Measurements from ENCODE around the gene ANK2. TPM values are rescaled to one million over a fixed set of nuclear protein-coding genes. Genes with fewer than 3 reads are reported as not detected.
A peak's percentile ranks its signal among the peaks of the same experiment; 100 is the strongest.

ANK2 gene
- total and polyA plus RNA-seq, 2 experiments from 2014 or later = 10.9 to 25.9 TPM

DNA sequence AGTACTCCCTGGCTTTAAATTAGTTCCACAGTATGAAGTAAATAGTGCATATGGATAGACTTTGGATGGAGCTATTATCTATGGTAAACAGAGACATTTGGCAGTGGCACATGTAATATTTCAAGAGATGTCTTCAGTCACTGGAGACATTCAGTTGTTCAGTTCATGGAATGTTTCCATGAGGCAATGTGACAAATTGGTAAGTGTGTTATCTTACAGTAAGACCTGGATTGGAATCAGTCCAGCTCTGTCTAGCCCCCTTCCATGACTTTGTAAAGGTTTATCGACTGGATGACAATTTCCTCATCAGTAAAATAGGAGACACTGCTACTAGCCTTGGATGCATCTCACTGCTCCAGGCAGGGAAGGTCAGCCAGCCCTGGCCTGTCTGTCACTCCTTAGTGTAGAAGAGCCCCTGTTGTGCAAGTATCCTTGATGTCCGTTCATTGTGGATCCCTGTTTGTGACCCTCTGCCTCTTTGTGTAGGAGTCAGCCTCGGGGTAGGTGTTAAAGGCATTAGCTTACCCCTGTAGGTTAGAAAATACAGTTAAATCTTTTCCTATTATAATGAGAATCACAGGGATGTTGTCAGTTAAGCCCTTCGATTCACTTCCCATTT lies 335.9 kb downstream of the ANK2 start:
- Histone ChIP-seq H3K4me2 (ENCODE audit: unreplicated experiment) (peak overlapping the region; percentile 80), H3K27me3 (replicated peaks; ENCODE audit: insufficient read depth) (no peaks in the 10 kb centered on the region), H2AFZ (peak overlapping the region; percentile 32; the same call in 1 of the 2 replicates), H3K27ac (peak overlapping the region; percentile 84), H4K20me1 (ENCODE audit: insufficient read depth) (no peaks in the 10 kb centered on the region), H3F3A (ENCODE audit: insufficient read depth) (peaks cover 38% of the 10 kb centered on the region), H3K4me1 (ENCODE audit: insufficient read depth) (peaks cover 38% of the 10 kb centered on the region), H3K4me3 (no peak overlapping the region), H3K9ac (peak overlapping the region; percentile 45; the same call in 1 of the 2 replicates), H3K9me3 (ENCODE audit: low read depth) (no peaks in the 10 kb centered on the region), H3K36me3 (ENCODE audit: low read depth) (no peaks in the 10 kb centered on the region), H3K9me2 (ENCODE audit: insufficient read depth) (no peaks in the 10 kb centered on the region), H3K79me2 (ENCODE audit: insufficient read depth) (no peaks in the 10 kb centered on the region)
- TF ChIP-seq EZH2 (IDR thresholded peaks at IDR 0.05; ENCODE audit: insufficient read depth, poor library complexity, severe bottlenecking) = no peak
- no peak for TF ChIP-seq EZH2phosphoT487 (IDR thresholded peaks at IDR 0.05; ENCODE audit: insufficient read depth, low read depth)
- in situ Hi-C loops (cut with MboI) = loop anchor here (25.0 kb wide), 1 partner anchor 377 kb away; the partner anchor contains the start of gene CAMK2D
- WGBS, 2 experiments (ENCODE audit: low coverage in 1 of 2, low lambda C conversion rate in 2 of 2, missing lambda C conversion rate in 2 of 2) = 96 to 97% methylated on average over 4 of the region's 4 CpGs
- no peak for DNase-seq

DNA sequence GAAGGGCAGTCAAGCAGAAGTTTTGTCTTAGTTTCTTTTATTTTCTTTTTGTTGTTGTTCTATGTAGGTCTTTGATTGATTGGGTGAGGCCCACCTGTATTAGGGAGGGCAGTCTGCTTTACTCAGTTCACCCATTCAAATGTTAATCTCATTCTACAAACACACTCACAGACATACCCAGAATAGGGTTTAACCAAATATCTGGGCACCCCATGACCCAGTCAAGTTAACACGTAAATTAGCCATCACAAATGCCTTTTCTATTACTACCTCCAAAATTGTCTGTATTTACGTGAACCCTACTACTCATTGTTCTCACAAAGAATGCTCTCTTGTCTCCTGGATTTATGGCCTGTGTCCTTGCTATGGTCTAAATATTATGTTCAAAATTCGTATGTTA lies 339.7 kb downstream of the ANK2 start:
- no peak for TF ChIP-seq EZH2phosphoT487 (IDR thresholded peaks at IDR 0.05; ENCODE audit: insufficient read depth, low read depth)
- no peak for TF ChIP-seq EZH2 (IDR thresholded peaks at IDR 0.05; ENCODE audit: insufficient read depth, poor library complexity, severe bottlenecking)
- 85 to 90% methylated on average over 3 of the region's 3 CpGs for WGBS, 2 experiments (ENCODE audit: low coverage in 1 of 2, low lambda C conversion rate in 2 of 2, missing lambda C conversion rate in 2 of 2)
- in situ Hi-C loops (cut with MboI) = loop anchor here (25.0 kb wide), 1 partner anchor 373 kb away; the partner anchor contains the start of gene CAMK2D

GRCh38 chr4:113390850-113391249 lies 341.4 kb downstream of the ANK2 start:
- TF ChIP-seq EZH2phosphoT487 (IDR thresholded peaks at IDR 0.05; ENCODE audit: insufficient read depth, low read depth) = no peak
- no peak for TF ChIP-seq EZH2 (IDR thresholded peaks at IDR 0.05; ENCODE audit: insufficient read depth, poor library complexity, severe bottlenecking)
- DNase-seq = no peak
- Histone ChIP-seq H2AFZ (no peak overlapping the region), H4K20me1 (ENCODE audit: insufficient read depth) (no peaks in the 10 kb centered on the region), H3K4me2 (ENCODE audit: unreplicated experiment) (no peak overlapping the region), H3K9me2 (ENCODE audit: insufficient read depth) (no peaks in the 10 kb centered on the region), H3K27me3 (replicated peaks; ENCODE audit: insufficient read depth) (no peaks in the 10 kb centered on the region), H3K9me3 (ENCODE audit: low read depth) (no peaks in the 10 kb centered on the region), H3K4me3 (no peak overlapping the region), H3K27ac (no peak overlapping the region), H3K9ac (no peak overlapping the region), H3K4me1 (ENCODE audit: insufficient read depth) (0 out of 2 replicates have a peak, but pooled peaks cover 4% of the 10 kb centered on the region), H3F3A (ENCODE audit: insufficient read depth) (no peaks in the 10 kb centered on the region), H3K79me2 (ENCODE audit: insufficient read depth) (no peaks in the 10 kb centered on the region), H3K36me3 (ENCODE audit: low read depth) (no peaks in the 10 kb centered on the region)
- in situ Hi-C loops (cut with MboI) = loop anchor here (25.0 kb wide), 1 partner anchor 371 kb away; the partner anchor contains the start of gene CAMK2D

More for the DNA sequence above, 339.7 kb downstream of the ANK2 start:
- Histone ChIP-seq H3K4me2 (ENCODE audit: unreplicated experiment) (no peak overlapping the region), H3F3A (ENCODE audit: insufficient read depth) (peaks cover 16% of the 10 kb centered on the region), H3K4me3 (no peak overlapping the region), H3K27me3 (replicated peaks; ENCODE audit: insufficient read depth) (no peaks in the 10 kb centered on the region), H2AFZ (no peak overlapping the region), H3K27ac (no peak overlapping the region), H3K4me1 (ENCODE audit: insufficient read depth) (peaks cover 14% of the 10 kb centered on the region), H3K9me2 (ENCODE audit: insufficient read depth) (no peaks in the 10 kb centered on the region), H3K79me2 (ENCODE audit: insufficient read depth) (no peaks in the 10 kb centered on the region), H4K20me1 (ENCODE audit: insufficient read depth) (no peaks in the 10 kb centered on the region), H3K9ac (no peak overlapping the region), H3K9me3 (ENCODE audit: low read depth) (no peaks in the 10 kb centered on the region), H3K36me3 (ENCODE audit: low read depth) (no peaks in the 10 kb centered on the region)
- DNase-seq = no peak

DNA sequence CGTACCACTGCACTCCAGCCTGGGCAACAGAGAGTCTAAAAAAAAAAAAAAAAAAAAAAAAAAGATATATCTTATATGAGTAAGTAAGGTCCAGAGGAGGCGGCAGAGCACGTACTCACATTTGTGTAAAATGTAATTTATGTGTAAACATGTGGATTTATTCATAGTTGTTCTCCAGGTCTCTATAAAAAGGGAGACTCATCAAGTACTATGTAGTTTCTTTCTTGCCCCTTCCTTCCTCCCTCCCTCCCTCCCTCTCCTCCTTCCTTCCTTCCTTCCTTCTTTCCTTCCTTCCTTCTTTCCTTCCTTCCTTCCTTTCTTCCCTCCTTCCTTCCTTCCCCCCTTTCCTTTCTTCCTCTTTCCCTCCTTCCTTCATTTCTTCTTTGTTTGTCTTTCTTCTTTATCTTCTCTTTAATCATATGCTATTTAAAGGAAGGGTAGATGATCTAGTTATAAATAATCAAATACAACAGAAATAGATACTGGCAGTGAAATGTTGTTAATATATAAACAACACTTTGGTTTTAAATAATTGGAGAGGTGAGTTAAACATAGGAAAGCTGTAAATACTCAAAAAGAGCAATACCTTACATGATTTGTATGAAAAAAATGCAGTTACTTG lies 344.8 kb downstream of the ANK2 start:
- Histone ChIP-seq H3K36me3 (ENCODE audit: low read depth) (no peaks in the 10 kb centered on the region), H3K9me3 (ENCODE audit: low read depth) (no peaks in the 10 kb centered on the region), H3K27me3 (replicated peaks; ENCODE audit: insufficient read depth) (no peaks in the 10 kb centered on the region), H3K9ac (no peak overlapping the region), H3K27ac (no peak overlapping the region), H3K79me2 (ENCODE audit: insufficient read depth) (no peaks in the 10 kb centered on the region), H2AFZ (no peak overlapping the region), H3K4me2 (ENCODE audit: unreplicated experiment) (no peak overlapping the region), H4K20me1 (ENCODE audit: insufficient read depth) (no peaks in the 10 kb centered on the region), H3K4me3 (no peak overlapping the region), H3F3A (ENCODE audit: insufficient read depth) (0 out of 2 replicates have a peak, but pooled peaks cover 4% of the 10 kb centered on the region), H3K9me2 (ENCODE audit: insufficient read depth) (no peaks in the 10 kb centered on the region), H3K4me1 (ENCODE audit: insufficient read depth) (peaks cover 15% of the 10 kb centered on the region)
- TF ChIP-seq EZH2 (IDR thresholded peaks at IDR 0.05; ENCODE audit: insufficient read depth, poor library complexity, severe bottlenecking) (no peak), EZH2phosphoT487 (IDR thresholded peaks at IDR 0.05; ENCODE audit: insufficient read depth, low read depth) (no peak)
- no peak for DNase-seq
- WGBS, 2 experiments (ENCODE audit: low coverage in 1 of 2, low lambda C conversion rate in 2 of 2, missing lambda C conversion rate in 2 of 2) = 60 to 72% methylated on average over 3 of the region's 3 CpGs
- in situ Hi-C loops (cut with MboI) = loop anchor here (25.0 kb wide), 1 partner anchor 368 kb away; the partner anchor contains the start of gene CAMK2D

Measured in GM23248 (cell line).